ENCODE data around the gene TIMM8A. TPM values are rescaled to one million over a fixed set of nuclear protein-coding genes. Genes with fewer than 3 reads are reported as not detected.

TIMM8A gene
- total and polyA plus RNA-seq, 4 donors: 6.1 to 21.4 (median 13.8) TPM

DNA sequence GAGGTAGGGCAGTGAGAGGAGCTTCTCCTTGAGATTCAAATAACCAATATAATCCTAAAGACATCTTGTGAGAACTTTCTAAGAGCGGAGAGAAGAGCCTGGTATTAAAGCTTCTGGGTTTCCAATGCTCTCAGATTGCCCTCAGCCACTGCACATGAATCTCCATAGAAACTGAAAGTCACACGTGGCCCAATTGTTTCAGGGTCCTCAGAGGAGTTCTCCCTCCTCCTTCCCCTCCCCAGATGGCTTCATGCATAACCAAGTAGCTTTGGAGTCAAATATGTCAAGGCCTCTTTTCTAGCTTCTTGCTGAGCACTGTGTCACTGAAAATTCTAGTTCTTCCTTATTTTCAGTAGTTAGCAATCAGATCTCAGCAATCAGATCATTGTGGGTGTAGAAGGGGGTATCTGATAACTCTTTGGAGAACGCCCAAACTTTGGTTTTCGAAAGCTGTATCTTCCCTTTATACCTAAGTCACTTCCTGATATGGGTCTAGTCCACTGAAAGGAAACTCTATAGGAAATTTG is 35.2 kb upstream of the TIMM8A start:
- Histone ChIP-seq H3K9me3 (ENCODE audit: control insufficient read depth in 4 of 4, low read length in 3 of 4) (no peaks in the 10 kb centered on the region), H3K9ac (ENCODE audit: low read depth in 1 of 2, low read length in 2 of 2) (no peak overlapping the region), H3K36me3 (ENCODE audit: control insufficient read depth in 4 of 4, insufficient read depth in 3 of 4, low read depth in 1 of 4, low read length in 3 of 4) (no peaks in the 10 kb centered on the region), H3K27ac (ENCODE audit: low read depth in 1 of 2, low read length in 2 of 2) (no peak overlapping the region), H3K4me1 (ENCODE audit: control insufficient read depth in 4 of 4, insufficient read depth in 4 of 4, low read length in 3 of 4) (no peaks in the 10 kb centered on the region), H3K27me3 (ENCODE audit: control insufficient read depth in 4 of 4, insufficient read depth in 4 of 4, low read length in 3 of 4) (no peaks in the 10 kb centered on the region), H3K4me3 (ENCODE audit: low read depth in 1 of 3, low read length in 3 of 3) (no peak overlapping the region)
- 70% methylated on average over 4 of the region's 4 CpGs for WGBS
- TF ChIP-seq GABPA (IDR thresholded peaks at IDR 0.05 in 1 of 2, conservative IDR thresholded peaks at IDR 0.05 in 1 of 2): no peak
- TF ChIP-seq HNF4G (IDR thresholded peaks at IDR 0.05): no peak
- TF ChIP-seq RXRA (IDR thresholded peaks at IDR 0.05): no peak
- no peak for TF ChIP-seq NR2F2 (IDR thresholded peaks at IDR 0.05)
- TF ChIP-seq JUND (IDR thresholded peaks at IDR 0.05): no peak
- TF ChIP-seq EGR1 (IDR thresholded peaks at IDR 0.05; ENCODE audit: low read depth in 2 of 2): no peak
- TF ChIP-seq SP1 (IDR thresholded peaks at IDR 0.05): no peak
- TF ChIP-seq TAF1 (conservative IDR thresholded peaks at IDR 0.05): no peak
- DNase-seq (ENCODE audit: low spot score): no peak

DNA sequence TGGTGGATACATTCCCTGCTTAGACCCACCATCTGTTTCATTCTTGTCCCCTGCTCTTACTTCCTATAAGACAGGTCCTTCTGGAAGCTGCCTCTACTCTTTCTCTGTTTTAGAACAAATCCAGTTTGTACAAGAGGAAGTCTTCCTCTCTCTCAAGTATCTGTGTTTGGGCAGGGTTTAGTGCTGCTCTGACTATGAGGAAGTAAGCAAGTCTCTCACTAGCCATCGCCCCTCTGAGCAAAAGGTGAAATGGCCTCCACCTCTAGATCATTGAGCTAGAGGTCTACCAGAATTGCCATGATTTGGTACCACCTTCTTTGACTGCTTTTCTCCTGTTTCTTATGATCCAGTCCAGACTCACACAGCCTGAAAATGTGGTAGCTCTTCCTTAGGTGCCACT is 29.0 kb upstream of the TIMM8A start:
- no peak for DNase-seq (ENCODE audit: low spot score)
- Histone ChIP-seq H3K36me3 (ENCODE audit: control insufficient read depth in 4 of 4, insufficient read depth in 3 of 4, low read depth in 1 of 4, low read length in 3 of 4) (no peaks in the 10 kb centered on the region), H3K4me1 (ENCODE audit: control insufficient read depth in 4 of 4, insufficient read depth in 4 of 4, low read length in 3 of 4) (no peaks in the 10 kb centered on the region), H3K9me3 (ENCODE audit: control insufficient read depth in 4 of 4, low read length in 3 of 4) (no peaks in the 10 kb centered on the region), H3K27me3 (ENCODE audit: control insufficient read depth in 4 of 4, insufficient read depth in 4 of 4, low read length in 3 of 4) (no peaks in the 10 kb centered on the region), H3K27ac (ENCODE audit: low read depth in 1 of 2, low read length in 2 of 2) (no peak overlapping the region), H3K4me3 (ENCODE audit: low read depth in 1 of 3, low read length in 3 of 3) (no peak overlapping the region), H3K9ac (ENCODE audit: low read depth in 1 of 2, low read length in 2 of 2) (no peak overlapping the region)
- 64% methylated on average over 1 of the region's 1 CpG for WGBS
- TF ChIP-seq YY1 (IDR thresholded peaks at IDR 0.05): no peak

DNA sequence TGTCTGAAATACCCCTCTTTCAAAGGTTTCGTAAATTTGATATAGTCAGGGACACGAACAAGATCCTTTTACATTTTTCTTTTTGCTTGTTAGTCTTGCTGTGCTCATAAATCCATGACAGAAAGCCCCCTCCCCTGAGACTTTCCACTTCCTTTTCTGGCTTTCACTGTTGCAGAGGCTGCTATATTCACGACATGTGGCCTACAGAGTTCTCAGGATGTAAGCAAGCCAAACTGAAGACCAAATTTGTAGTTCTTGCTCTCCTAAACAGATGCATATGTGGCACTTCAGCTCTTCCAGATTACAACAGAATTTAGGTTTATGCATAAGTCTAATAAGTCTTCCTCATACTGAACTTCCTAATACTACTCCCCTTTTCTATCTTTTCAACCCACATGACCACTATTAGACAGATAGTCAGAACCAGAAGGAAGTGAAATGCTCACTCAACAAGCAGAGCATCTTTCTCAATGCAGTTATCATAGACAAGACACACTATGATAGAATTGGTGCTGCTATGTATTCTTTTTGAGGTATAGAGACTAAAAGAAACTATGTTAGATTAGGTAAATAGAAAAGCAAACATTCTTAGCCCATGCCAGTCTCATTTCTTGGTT is 22.5 kb upstream of the TIMM8A start:
- 73% methylated on average over 3 of the region's 3 CpGs for WGBS
- Histone ChIP-seq H3K36me3 (ENCODE audit: control insufficient read depth in 4 of 4, insufficient read depth in 3 of 4, low read depth in 1 of 4, low read length in 3 of 4) (no peaks in the 10 kb centered on the region), H3K27ac (ENCODE audit: low read depth in 1 of 2, low read length in 2 of 2) (no peak overlapping the region), H3K4me1 (ENCODE audit: control insufficient read depth in 4 of 4, insufficient read depth in 4 of 4, low read length in 3 of 4) (no peaks in the 10 kb centered on the region), H3K4me3 (ENCODE audit: low read depth in 1 of 3, low read length in 3 of 3) (no peak overlapping the region), H3K9me3 (ENCODE audit: control insufficient read depth in 4 of 4, low read length in 3 of 4) (no peaks in the 10 kb centered on the region), H3K9ac (ENCODE audit: low read depth in 1 of 2, low read length in 2 of 2) (no peak overlapping the region), H3K27me3 (ENCODE audit: control insufficient read depth in 4 of 4, insufficient read depth in 4 of 4, low read length in 3 of 4) (no peaks in the 10 kb centered on the region)
- no peak for DNase-seq (ENCODE audit: low spot score)
- TF ChIP-seq GABPA (IDR thresholded peaks at IDR 0.05 in 1 of 2, conservative IDR thresholded peaks at IDR 0.05 in 1 of 2): no peak
- no peak for TF ChIP-seq YY1 (IDR thresholded peaks at IDR 0.05)
- no peak for TF ChIP-seq HNF4G (IDR thresholded peaks at IDR 0.05)
- no peak for TF ChIP-seq FOXA1 (IDR thresholded peaks at IDR 0.05)
- TF ChIP-seq JUND (IDR thresholded peaks at IDR 0.05): no peak
- no peak for TF ChIP-seq SP1 (IDR thresholded peaks at IDR 0.05)
- no peak for TF ChIP-seq NR2F2 (IDR thresholded peaks at IDR 0.05)

DNA sequence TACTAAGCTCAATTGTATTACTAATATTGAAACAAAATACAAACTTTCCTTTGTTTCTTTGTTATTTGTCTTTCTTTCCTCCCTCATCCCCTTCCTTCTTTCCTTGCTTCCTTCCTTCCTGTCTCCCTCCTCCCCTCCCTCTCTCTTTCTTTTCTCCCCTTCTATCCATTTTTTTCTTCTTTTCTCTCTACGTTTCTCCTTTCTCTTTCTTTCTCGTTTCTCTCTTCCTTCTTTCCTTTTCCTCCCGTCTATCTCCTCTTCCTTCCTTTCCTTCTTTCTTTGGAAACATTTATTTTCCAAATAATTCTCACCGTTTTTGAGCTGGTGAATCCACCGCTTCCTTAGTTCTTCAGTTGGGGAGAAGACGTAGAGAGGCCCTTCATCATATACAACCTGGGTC is 21.1 kb upstream of the TIMM8A start:
- no peaks in the 10 kb centered on the region for H3K27me3 ChIP-seq (ENCODE audit: control insufficient read depth in 4 of 4, insufficient read depth in 4 of 4, low read length in 3 of 4)
- H3K9me3 ChIP-seq (ENCODE audit: control insufficient read depth in 4 of 4, low read length in 3 of 4): no peaks in the 10 kb centered on the region
- DNase-seq (ENCODE audit: low spot score): no peak
- H3K4me3 ChIP-seq (ENCODE audit: low read depth in 1 of 3, low read length in 3 of 3): no peak overlapping the region
- no peaks in the 10 kb centered on the region for H3K36me3 ChIP-seq (ENCODE audit: control insufficient read depth in 4 of 4, insufficient read depth in 3 of 4, low read depth in 1 of 4, low read length in 3 of 4)
- WGBS: 73% methylated on average over 6 of the region's 6 CpGs
- no peak for TF ChIP-seq RAD21 (IDR thresholded peaks at IDR 0.05)
- TF ChIP-seq EGR1 (IDR thresholded peaks at IDR 0.05; ENCODE audit: low read depth in 2 of 2): no peak
- TF ChIP-seq, protein P1, sequence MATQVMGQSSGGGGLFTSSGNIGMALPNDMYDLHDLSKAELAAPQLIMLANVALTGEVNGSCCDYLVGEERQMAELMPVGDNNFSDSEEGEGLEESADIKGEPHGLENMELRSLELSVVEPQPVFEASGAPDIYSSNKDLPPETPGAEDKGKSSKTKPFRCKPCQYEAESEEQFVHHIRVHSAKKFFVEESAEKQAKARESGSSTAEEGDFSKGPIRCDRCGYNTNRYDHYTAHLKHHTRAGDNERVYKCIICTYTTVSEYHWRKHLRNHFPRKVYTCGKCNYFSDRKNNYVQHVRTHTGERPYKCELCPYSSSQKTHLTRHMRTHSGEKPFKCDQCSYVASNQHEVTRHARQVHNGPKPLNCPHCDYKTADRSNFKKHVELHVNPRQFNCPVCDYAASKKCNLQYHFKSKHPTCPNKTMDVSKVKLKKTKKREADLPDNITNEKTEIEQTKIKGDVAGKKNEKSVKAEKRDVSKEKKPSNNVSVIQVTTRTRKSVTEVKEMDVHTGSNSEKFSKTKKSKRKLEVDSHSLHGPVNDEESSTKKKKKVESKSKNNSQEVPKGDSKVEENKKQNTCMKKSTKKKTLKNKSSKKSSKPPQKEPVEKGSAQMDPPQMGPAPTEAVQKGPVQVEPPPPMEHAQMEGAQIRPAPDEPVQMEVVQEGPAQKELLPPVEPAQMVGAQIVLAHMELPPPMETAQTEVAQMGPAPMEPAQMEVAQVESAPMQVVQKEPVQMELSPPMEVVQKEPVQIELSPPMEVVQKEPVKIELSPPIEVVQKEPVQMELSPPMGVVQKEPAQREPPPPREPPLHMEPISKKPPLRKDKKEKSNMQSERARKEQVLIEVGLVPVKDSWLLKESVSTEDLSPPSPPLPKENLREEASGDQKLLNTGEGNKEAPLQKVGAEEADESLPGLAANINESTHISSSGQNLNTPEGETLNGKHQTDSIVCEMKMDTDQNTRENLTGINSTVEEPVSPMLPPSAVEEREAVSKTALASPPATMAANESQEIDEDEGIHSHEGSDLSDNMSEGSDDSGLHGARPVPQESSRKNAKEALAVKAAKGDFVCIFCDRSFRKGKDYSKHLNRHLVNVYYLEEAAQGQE (IDR thresholded peaks at IDR 0.05): no peak
- TF ChIP-seq FOXA2 (IDR thresholded peaks at IDR 0.05): no peak
- no peak for TF ChIP-seq JUND (IDR thresholded peaks at IDR 0.05)
- no peak for TF ChIP-seq RXRA (IDR thresholded peaks at IDR 0.05)
- no peak for TF ChIP-seq GABPA (IDR thresholded peaks at IDR 0.05 in 1 of 2, conservative IDR thresholded peaks at IDR 0.05 in 1 of 2)
- no peak for TF ChIP-seq TAF1 (conservative IDR thresholded peaks at IDR 0.05)
- TF ChIP-seq NR2F2 (IDR thresholded peaks at IDR 0.05): no peak
- TF ChIP-seq HNF4G (IDR thresholded peaks at IDR 0.05): no peak
- TF ChIP-seq, protein P2, sequence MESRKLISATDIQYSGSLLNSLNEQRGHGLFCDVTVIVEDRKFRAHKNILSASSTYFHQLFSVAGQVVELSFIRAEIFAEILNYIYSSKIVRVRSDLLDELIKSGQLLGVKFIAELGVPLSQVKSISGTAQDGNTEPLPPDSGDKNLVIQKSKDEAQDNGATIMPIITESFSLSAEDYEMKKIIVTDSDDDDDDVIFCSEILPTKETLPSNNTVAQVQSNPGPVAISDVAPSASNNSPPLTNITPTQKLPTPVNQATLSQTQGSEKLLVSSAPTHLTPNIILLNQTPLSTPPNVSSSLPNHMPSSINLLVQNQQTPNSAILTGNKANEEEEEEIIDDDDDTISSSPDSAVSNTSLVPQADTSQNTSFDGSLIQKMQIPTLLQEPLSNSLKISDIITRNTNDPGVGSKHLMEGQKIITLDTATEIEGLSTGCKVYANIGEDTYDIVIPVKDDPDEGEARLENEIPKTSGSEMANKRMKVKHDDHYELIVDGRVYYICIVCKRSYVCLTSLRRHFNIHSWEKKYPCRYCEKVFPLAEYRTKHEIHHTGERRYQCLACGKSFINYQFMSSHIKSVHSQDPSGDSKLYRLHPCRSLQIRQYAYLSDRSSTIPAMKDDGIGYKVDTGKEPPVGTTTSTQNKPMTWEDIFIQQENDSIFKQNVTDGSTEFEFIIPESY (IDR thresholded peaks at IDR 0.05): no peak
- no peak for TF ChIP-seq HNF4A (conservative IDR thresholded peaks at IDR 0.05)
- H3K27ac ChIP-seq (ENCODE audit: low read depth in 1 of 2, low read length in 2 of 2): no peak overlapping the region
- H3K4me1 ChIP-seq (ENCODE audit: control insufficient read depth in 4 of 4, insufficient read depth in 4 of 4, low read length in 3 of 4): no peaks in the 10 kb centered on the region
- H3K9ac ChIP-seq (ENCODE audit: low read depth in 1 of 2, low read length in 2 of 2): no peak overlapping the region

Data from liver (tissue), 9 donors.